ENCODE results near the gene MED27.

The MED27 gene

GRCh38 chr9:131905144-131905543, 174.5 kb downstream of the MED27 start:
- Histone ChIP-seq H3K9me3 (no peaks in the 10 kb centered on the region), H3K27ac (no peak overlapping the region), H3K4me3 (no peak overlapping the region), H3K36me3 (peaks cover 0 to 5% (median 0%) of the 10 kb centered on the region in 3 donors), H3K4me1 (no peaks in the 10 kb centered on the region), H3K27me3 (no peaks in the 10 kb centered on the region)
- TF ChIP-seq CTCF (IDR thresholded peaks at IDR 0.05): no peak
- intact Hi-C loops (cut with DNase I; ENCODE audit: low total_unique reads): no loop called here
- DNase-seq: peak in 1 of 2 donors; percentile 34

- Histone ChIP-seq H3K27ac (no peak overlapping the region), H3K4me1 (peaks cover 0 to 7% (median under 1%) of the 10 kb centered on the region in 4 donors), H3K36me3 (peaks cover 0 to 5% (median 0%) of the 10 kb centered on the region in 3 donors), H3K27me3 (no peaks in the 10 kb centered on the region), H3K9me3 (no peaks in the 10 kb centered on the region), H3K4me3 (no peak overlapping the region)
- TF ChIP-seq CTCF (IDR thresholded peaks at IDR 0.05): no peak
- intact Hi-C loops (cut with DNase I; ENCODE audit: low total_unique reads): no loop called here
- peak in 1 of 2 donors; percentile 21 for DNase-seq
These were observed 180.1 kb downstream of the MED27 start for GRCh38 chr9:131899296-131900228.

GRCh38 chr9:131892902-131893500, 186.7 kb downstream of the MED27 start:
- Histone ChIP-seq H3K4me3 (no peak overlapping the region), H3K9me3 (no peaks in the 10 kb centered on the region)

GRCh38 chr9:131892162-131892707, 187.4 kb downstream of the MED27 start:
- Histone ChIP-seq H3K4me3 (no peak overlapping the region), H3K27ac (no peak overlapping the region), H3K4me1 (peaks cover 0 to 30% (median 4%) of the 10 kb centered on the region in 4 donors), H3K27me3 (no peaks in the 10 kb centered on the region), H3K9me3 (no peaks in the 10 kb centered on the region), H3K36me3 (peaks cover 0 to 50% (median 6%) of the 10 kb centered on the region in 3 donors)
- TF ChIP-seq CTCF (IDR thresholded peaks at IDR 0.05): no peak
- peak in 1 of 2 donors; percentile 3 for DNase-seq
- intact Hi-C loops (cut with DNase I; ENCODE audit: low total_unique reads): no loop called here

More at GRCh38 chr9:131892902-131893500, 186.7 kb downstream of the MED27 start:
- peaks cover 0 to 27% (median 4%) of the 10 kb centered on the region in 4 donors for H3K4me1 ChIP-seq
- peak in 1 of 2 donors; percentile 21 for DNase-seq
- H3K27me3 ChIP-seq: no peaks in the 10 kb centered on the region
- no peak for TF ChIP-seq CTCF (IDR thresholded peaks at IDR 0.05)
- H3K36me3 ChIP-seq: peaks cover 0 to 45% (median 6%) of the 10 kb centered on the region in 3 donors
- H3K27ac ChIP-seq: no peak overlapping the region
- intact Hi-C loops (cut with DNase I; ENCODE audit: low total_unique reads): no loop called here

- peaks cover 0 to 50% (median 6%) of the 10 kb centered on the region in 3 donors for H3K36me3 ChIP-seq
- peak in 1 of 2 donors; percentile 17 for DNase-seq
- TF ChIP-seq CTCF (IDR thresholded peaks at IDR 0.05): no peak
- peaks cover 0 to 37% (median 4%) of the 10 kb centered on the region in 4 donors for H3K4me1 ChIP-seq
- no peaks in the 10 kb centered on the region for H3K27me3 ChIP-seq
- H3K9me3 ChIP-seq: no peaks in the 10 kb centered on the region
- no peak overlapping the region for H3K27ac ChIP-seq
- no peak overlapping the region for H3K4me3 ChIP-seq
- intact Hi-C loops (cut with DNase I; ENCODE audit: low total_unique reads): no loop called here
These were observed 188.1 kb downstream of the MED27 start for GRCh38 chr9:131891598-131891997.

Measured in tibial artery (tissue), 4 donors.